Psoas muscle (tissue), 8 donors: Measurements from ENCODE around the gene DSTN. TPM values are rescaled to one million over a fixed set of nuclear protein-coding genes. Genes with fewer than 3 reads are reported as not detected.

Experiments used
- ATAC-seq, 4 donors: fragments of 200-7000 bp; cut with Tn5 transposase; one replicate each; pipeline ENCODE4 v1.9.1; 2020; ENCODE audit warnings: moderate library complexity in 3 of 4, mild to moderate bottlenecking in 2 of 4
- DNase-seq, 2 donors: peaks; one replicate each; pipeline ENCODE4 v3.0.0-alpha.2; 2020
- H3K27ac ChIP-seq: fragments of 200-600 bp; one replicate; pipeline ENCODE4 v1.8.0; 2022
- H3K27me3 ChIP-seq, 3 donors: fragments of 200-600 bp in 1 of 3; one replicate each; pipeline versions ENCODE4 v1.6.1 to v1.8.0; 2013 to 2022; ENCODE audit warnings: low read length in 2 of 3, mild to moderate bottlenecking in 2 of 3, moderate library complexity in 1 of 3; ENCODE audit not compliant: insufficient read depth in 3 of 3
- H3K36me3 ChIP-seq, 2 donors: fragments of 200-600 bp in 1 of 2; one replicate each; pipeline versions ENCODE4 v1.6.1 to v1.8.0; 2013 to 2022; ENCODE audit warnings: low read depth in 1 of 2, mild to moderate bottlenecking in 1 of 2, moderate library complexity in 1 of 2; ENCODE audit not compliant: insufficient read depth in 1 of 2
- H3K4me1 ChIP-seq: fragments of 200-600 bp; one replicate; pipeline ENCODE4 v1.8.0; 2022
- H3K4me3 ChIP-seq: fragments of 200-600 bp; one replicate; pipeline ENCODE4 v1.8.0; 2022; ENCODE audit warnings: mild to moderate bottlenecking
- H3K9me3 ChIP-seq: fragments of 200-600 bp; one replicate; pipeline ENCODE4 v1.8.0; 2022
- CTCF ChIP-seq: fragments of 200-600 bp; IDR thresholded peaks from one replicate; pipeline ENCODE4 v1.8.0; 2022; ENCODE audit warnings: antibody characterized with exemption
- WGBS, 3 donors: extraction: QIAGEN DNeasy Blood & Tissue Kit; methylation state at CpG; one replicate each; pipeline versions ENCODE4 v1.1.6 to v1.1.7; 2013; 5-methylcytosine and 5-hydroxymethylcytosine counted together
- intact Hi-C, 2 donors: fragments of 100-400 bp; cut with DNase I; formaldehyde crosslinking; loops; one replicate each; pipeline versions ENCODE4 v1.11.0 to v1.14.2; 2022
- polyA plus RNA-seq, 3 donors: library from polyadenylated mRNA; stranded (reverse); fragments of 200-250 nt; gene quantifications; one replicate each; pipeline ENCODE4 v1.2.3, GENCODE V29; 2013
- total RNA-seq, 4 donors: library from RNA; stranded (reverse); fragmentation: NEBNext Ultra II Directional in 2 of 4; extraction: Animal tissue kit (Norgen Biotek cat#: 25700) in 2 of 4; gene quantifications; one replicate each; pipeline versions ENCODE4 v1.2.1 to v1.2.4, GENCODE V29; 2021 to 2023
- donor health status: healthy with polysubstance abuse.
- donor health status: DM: no; HTN: no; CAD: no; lungs with moderate emphysema.
- donor health status: Bipolar disorder and iron deficiency.
- donor health status: healthy.
- donor health status: DM: yes; HTN: yes; CAD: no.
- donor health status: DM: no; HTN: no; CAD: no.
- donor health status: DM: no; HTN: no; CAD: no.
- donor health status: DM: yes; HTN: yes; CAD: no.

DSTN gene
- total and polyA plus RNA-seq, 7 donors, result 45.6 to 202 (median 82.3) TPM

GRCh38 chr20:17580895-17581294, 11.0 kb downstream of the DSTN start:
- H3K4me1 ChIP-seq, result peaks cover 38% of the 10 kb centered on the region
- no peak for ATAC-seq
- 93 to 100% (median 96%) methylated on average over 2 of the region's 2 CpGs for WGBS, 3 donors

GRCh38 chr20:17583126-17583525, 13.3 kb downstream of the DSTN start:
- H3K9me3 ChIP-seq, result no peaks in the 10 kb centered on the region
- TF ChIP-seq CTCF, result no peak
- H3K4me3 ChIP-seq, result no peak overlapping the region
- ATAC-seq, result no peak
- 96 to 100% (median 98%) methylated on average over 3 of the region's 3 CpGs for WGBS, 3 donors
- intact Hi-C loops, result no loop called here
- DNase-seq, result no peak
- no peak overlapping the region for H3K27ac ChIP-seq
- H3K27me3 ChIP-seq, result no peaks in the 10 kb centered on the region
- H3K36me3 ChIP-seq, result no peaks in the 10 kb centered on the region
- H3K4me1 ChIP-seq, result peaks cover 45% of the 10 kb centered on the region

More at GRCh38 chr20:17580895-17581294, 11.0 kb downstream of the DSTN start:
- intact Hi-C loops, result no loop called here
- DNase-seq, result no peak
- Histone ChIP-seq H3K9me3 (no peaks in the 10 kb centered on the region), H3K4me3 (no peak overlapping the region), H3K27me3 (no peaks in the 10 kb centered on the region), H3K36me3 (no peaks in the 10 kb centered on the region), H3K27ac (no peak overlapping the region)
- TF ChIP-seq CTCF, result no peak

GRCh38 chr20:17584689-17585088, 14.8 kb downstream of the DSTN start:
- no peaks in the 10 kb centered on the region for H3K27me3 ChIP-seq
- TF ChIP-seq CTCF, result no peak
- no peaks in the 10 kb centered on the region for H3K36me3 ChIP-seq
- no peak overlapping the region for H3K4me3 ChIP-seq
- peaks cover 45% of the 10 kb centered on the region for H3K4me1 ChIP-seq
- intact Hi-C loops, result no loop called here
- peak overlapping the region; percentile 5 for H3K27ac ChIP-seq
- ATAC-seq (peak in 1 of 4 donors; percentile 45), DNase-seq (no peak)
- H3K9me3 ChIP-seq, result no peaks in the 10 kb centered on the region

- Histone ChIP-seq H3K27ac (no peak overlapping the region), H3K36me3 (no peaks in the 10 kb centered on the region), H3K4me3 (no peak overlapping the region), H3K27me3 (no peaks in the 10 kb centered on the region), H3K4me1 (peaks cover 53% of the 10 kb centered on the region), H3K9me3 (no peaks in the 10 kb centered on the region)
- no peak for TF ChIP-seq CTCF
- ATAC-seq (peak in 1 of 4 donors; percentile 36), DNase-seq (no peak)
- intact Hi-C loops, result no loop called here
- WGBS, 3 donors, result 52 to 76% (median 59%) methylated on average over 2 of the region's 2 CpGs
Measured at GRCh38 chr20:17586250-17586649, 16.4 kb downstream of the DSTN start.

- WGBS, 3 donors, result 94 to 100% (median 97%) methylated on average over 1 of the region's 1 CpG
- Histone ChIP-seq H3K4me1 (peaks cover 53% of the 10 kb centered on the region), H3K36me3 (no peaks in the 10 kb centered on the region), H3K27me3 (no peaks in the 10 kb centered on the region), H3K9me3 (no peaks in the 10 kb centered on the region), H3K27ac (no peak overlapping the region), H3K4me3 (no peak overlapping the region)
- ATAC-seq (no peak), DNase-seq (no peak)
- no peak for TF ChIP-seq CTCF
- intact Hi-C loops, result no loop called here
Measured at GRCh38 chr20:17587148-17587547, 17.3 kb downstream of the DSTN start.
